Activated naive CD8-positive, alpha-beta T cell treated with anti-CD3 and anti-CD28 coated beads, Interleukin-2, amount 50 U/mL, for 16 hours (primary cell): Measurements from ENCODE around the gene ZC3H4.

Source experiments
- DNase-seq: peaks from one replicate; pipeline ENCODE4 v3.0.0-alpha.2; 2020; ENCODE audit warnings: low read depth, low spot score

The ZC3H4 gene

GRCh38 chr19:47021536-47022139 lies 91.9 kb downstream of the ZC3H4 start:
- DNase-seq = no peak

GRCh38 chr19:47020992-47021496 lies 92.5 kb downstream of the ZC3H4 start:
- DNase-seq = no peak

GRCh38 chr19:47020132-47020805 lies 93.3 kb downstream of the ZC3H4 start:
- DNase-seq = no peak

GRCh38 chr19:47019431-47020041 lies 94.0 kb downstream of the ZC3H4 start, which contains the start of gene NPAS1:
NPAS1 (plus strand) TSS chr19:47019837; CDS start chr19:47021048, 1,211 bp downstream.
- DNase-seq = no peak

GRCh38 chr19:47018923-47019322 lies 94.7 kb downstream of the ZC3H4 start:
- no peak for DNase-seq
